HG03159 (cell line): ENCODE measurements around the gene TMEM198.

ENCODE experiments used
- ATAC-seq: cut with Tn5 transposase; IDR thresholded peaks from one replicate; pipeline ENCODE4 v1.9.1; 2021; ENCODE audit warnings: mild to moderate bottlenecking, moderate library complexity; ENCODE audit not compliant: unreplicated experiment

TMEM198 gene

GRCh38 chr2:219508971-219509779, 34.7 kb upstream of the TMEM198 start:
- ATAC-seq, result peak; percentile 26

GRCh38 chr2:219509780-219510511, 33.9 kb upstream of the TMEM198 start:
- ATAC-seq, result peak; percentile 77

- ATAC-seq, result no peak
These were observed 33.2 kb upstream of the TMEM198 start for GRCh38 chr2:219510512-219511135.

- ATAC-seq, result no peak
These were observed 32.1 kb upstream of the TMEM198 start for GRCh38 chr2:219511547-219512325.

- no peak for ATAC-seq
These were observed 31.2 kb upstream of the TMEM198 start for GRCh38 chr2:219512524-219513216.

GRCh38 chr2:219513787-219514186, 30.0 kb upstream of the TMEM198 start:
- no peak for ATAC-seq

- ATAC-seq, result no peak
These were observed 29.5 kb upstream of the TMEM198 start, which contains the start of gene ASIC4 for GRCh38 chr2:219514196-219514761. TSS of gene ASIC4 (plus strand) at chr2:219514482. CDS start at chr2:219514725, 243 bp downstream.

GRCh38 chr2:219514836-219515235, 29.0 kb upstream of the TMEM198 start:
- ATAC-seq, result no peak

GRCh38 chr2:219515874-219516629, 27.8 kb upstream of the TMEM198 start:
- ATAC-seq, result no peak

- ATAC-seq, result no peak
These were observed 26.9 kb upstream of the TMEM198 start for GRCh38 chr2:219516888-219517287.

- no peak for ATAC-seq
These were observed 25.7 kb upstream of the TMEM198 start for GRCh38 chr2:219517954-219518778.

- ATAC-seq, result no peak
These were observed 24.3 kb upstream of the TMEM198 start for GRCh38 chr2:219519526-219519916.

- no peak for ATAC-seq
These were observed 23.7 kb upstream of the TMEM198 start for GRCh38 chr2:219520079-219520478.

GRCh38 chr2:219521066-219521880, 22.6 kb upstream of the TMEM198 start:
- ATAC-seq, result no peak

GRCh38 chr2:219522111-219523030, 21.5 kb upstream of the TMEM198 start:
- no peak for ATAC-seq

GRCh38 chr2:219523031-219523671, 20.7 kb upstream of the TMEM198 start:
- ATAC-seq, result no peak
